Astrocyte of the spinal cord (primary cell): ENCODE measurements around the gene SARDH.

ENCODE experiments used
- DNase-seq: peaks from one replicate; pipeline ENCODE4 v3.0.0; 2011; ENCODE audit warnings: low read depth, low spot score
- H3K4me3 ChIP-seq: 2 replicates; pipeline ENCODE4 v1.5.1; 2011; ENCODE audit warnings: low read depth, mild to moderate bottlenecking, low read length, moderate library complexity
- CTCF ChIP-seq: IDR thresholded peaks from 2 replicates; pipeline ENCODE4 v1.5.1; 2012; ENCODE audit warnings: low read depth, mild to moderate bottlenecking, low read length, inconsistent platforms
- in situ Hi-C: cut with HindIII; loops from 2 replicates; pipeline ENCODE4 v1.10.0; 2017; ENCODE audit warnings: low sequenced_read_pairs

SARDH gene

DNA sequence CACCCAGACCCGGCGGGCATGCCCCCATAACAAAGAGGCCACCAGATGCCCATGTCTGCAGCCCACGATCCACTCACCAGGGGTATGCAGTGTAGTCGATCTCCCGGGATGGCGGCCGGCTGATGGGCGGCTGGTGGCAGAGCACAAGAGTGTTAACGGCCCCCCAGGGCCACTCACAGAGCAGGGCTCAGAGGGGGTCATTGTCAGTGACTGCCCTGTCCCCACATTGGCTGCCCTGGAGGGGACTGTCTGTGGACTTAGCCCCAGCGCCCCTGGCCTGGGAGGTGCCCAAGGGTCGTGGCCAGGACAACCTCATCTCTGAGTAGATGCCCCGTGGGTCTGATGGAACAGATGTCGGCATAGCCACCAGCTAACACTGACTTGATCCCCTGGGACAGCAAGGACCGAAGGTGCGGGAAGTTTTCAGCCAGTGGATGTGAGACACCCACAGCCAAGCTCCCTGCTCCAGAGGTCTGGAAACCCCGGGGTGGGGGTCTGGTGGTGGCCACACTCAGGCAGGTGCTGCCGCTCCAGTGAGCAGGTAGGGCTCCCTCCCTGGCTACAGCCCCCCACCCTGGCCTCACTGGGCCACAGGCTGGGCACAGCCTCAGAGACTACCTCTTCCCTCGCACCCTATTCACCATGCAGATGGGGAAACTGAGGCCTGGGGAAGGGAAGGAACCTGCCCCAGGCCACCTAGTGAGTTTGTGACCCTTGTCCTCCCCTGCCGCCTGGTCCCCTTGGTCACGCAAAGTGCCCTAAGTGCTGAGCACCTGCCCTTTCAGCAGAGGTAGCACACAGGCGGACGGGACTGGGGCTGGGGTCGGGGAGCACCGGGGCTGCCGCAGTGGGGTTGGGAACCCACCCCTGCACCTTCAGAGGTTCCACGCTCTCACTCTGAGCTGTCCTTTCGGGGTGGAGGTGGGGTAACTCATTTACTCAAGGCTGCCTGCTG lies 38.1 kb upstream of the SARDH start:
- in situ Hi-C loops = loop anchor here (25.0 kb wide), 1 partner anchor 236 kb away; no protein-coding TSS in a partner anchor
- DNase-seq = no peak
- TF ChIP-seq CTCF = no peak
- no peak overlapping the region for H3K4me3 ChIP-seq

- DNase-seq = no peak
- no peak overlapping the region for H3K4me3 ChIP-seq
- TF ChIP-seq CTCF = no peak
- in situ Hi-C loops = loop anchor here (25.0 kb wide), 1 partner anchor 237 kb away; no protein-coding TSS in a partner anchor
Measured at GRCh38 chr9:133775291-133775690, 37.1 kb upstream of the SARDH start.

- DNase-seq = no peak
- no peak overlapping the region for H3K4me3 ChIP-seq
- TF ChIP-seq CTCF = no peak
- in situ Hi-C loops = loop anchor here (25.0 kb wide), 1 partner anchor 238 kb away; no protein-coding TSS in a partner anchor
Measured at GRCh38 chr9:133774799-133775198, 36.6 kb upstream of the SARDH start.

GRCh38 chr9:133773889-133774655 lies 35.9 kb upstream of the SARDH start:
- in situ Hi-C loops = no loop called here
- H3K4me3 ChIP-seq = no peak overlapping the region
- peak; percentile 29 for DNase-seq
- no peak for TF ChIP-seq CTCF

- TF ChIP-seq CTCF = no peak
Measured at GRCh38 chr9:133772581-133772980, 34.4 kb upstream of the SARDH start.

More at GRCh38 chr9:133772581-133772980, 34.4 kb upstream of the SARDH start:
- H3K4me3 ChIP-seq = no peak overlapping the region
- in situ Hi-C loops = no loop called here
- DNase-seq = no peak
